Stimulated activated CD4-positive, alpha-beta T cell treated with anti-CD3 and anti-CD28 coated beads, Interleukin-12 subunit alpha, Interleukin-12 subunit beta, amount 100 ng/mL, for 48 hours (primary cell): ENCODE data around the gene HOXB9.
A peak's percentile ranks its signal among the peaks of the same experiment; 100 is the strongest.

ENCODE experiments used
- DNase-seq, 3 donors: peaks; one replicate each; pipeline ENCODE4 v3.0.0-alpha.2; 2020; ENCODE audit warnings: low read depth in 2 of 3, low spot score in 1 of 3

Gene HOXB9

DNA sequence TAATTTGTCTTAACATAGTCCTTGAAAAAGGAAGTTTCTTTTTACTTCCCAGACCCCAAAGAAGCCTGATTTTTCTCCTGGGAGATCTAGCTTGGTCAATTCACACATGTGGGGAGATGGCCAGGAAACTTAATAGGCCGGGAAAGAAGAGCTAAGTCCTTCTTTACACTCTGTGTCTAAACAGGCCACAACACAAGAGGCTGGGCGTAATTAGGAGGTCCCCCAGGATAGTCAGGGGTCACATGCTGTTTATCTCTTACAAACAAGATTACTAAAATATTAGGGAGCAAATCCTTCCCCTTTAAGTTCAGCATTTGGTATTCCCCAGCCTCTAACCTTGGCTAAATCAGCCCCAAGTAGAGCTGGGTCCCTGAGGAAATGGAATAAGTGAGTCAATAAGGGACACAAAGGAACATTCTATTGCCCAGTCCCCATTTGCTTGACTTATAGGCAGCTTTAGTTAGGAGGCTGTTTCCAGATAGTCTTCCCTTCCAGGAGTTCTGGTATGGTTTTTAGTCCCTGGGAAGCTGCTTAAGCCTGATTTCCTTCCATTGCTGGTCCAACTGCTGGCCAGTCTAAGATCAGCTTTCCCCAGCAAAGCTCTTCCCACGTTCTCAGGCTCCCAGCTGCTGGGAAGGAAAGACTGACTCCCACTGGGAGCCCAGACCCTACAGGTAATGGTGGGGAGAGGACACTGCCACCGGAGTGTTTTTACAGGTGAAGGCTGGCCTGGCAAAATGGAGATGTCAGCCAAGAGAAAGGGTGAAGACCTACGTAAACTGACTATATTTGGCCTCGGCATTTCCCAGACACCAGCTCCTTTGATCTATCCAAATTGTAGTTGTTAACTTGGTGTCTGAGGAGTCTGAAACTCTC lies 14.1 kb upstream of the HOXB9 start:
- DNase-seq: no peak

DNA sequence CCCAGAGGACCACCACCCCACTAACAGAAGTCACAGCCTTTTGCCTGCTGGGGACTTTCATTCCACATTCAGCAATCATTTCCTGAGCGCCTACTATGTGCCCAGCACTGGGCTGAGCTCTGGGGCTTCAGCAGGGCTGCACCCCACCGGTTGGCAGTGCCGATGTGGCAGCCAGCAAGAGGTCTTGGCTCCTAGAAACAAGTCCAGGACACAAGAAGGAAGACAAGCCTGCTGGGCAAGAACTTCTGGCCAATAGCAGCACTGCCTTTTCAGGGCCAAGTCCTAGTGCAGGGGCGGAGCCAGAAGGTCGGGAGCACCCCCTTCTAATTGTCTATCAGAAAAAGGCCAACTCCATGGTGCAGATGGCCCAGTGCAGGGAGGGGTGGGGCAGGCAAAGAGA lies 13.0 kb upstream of the HOXB9 start:
- no peak for DNase-seq

DNA sequence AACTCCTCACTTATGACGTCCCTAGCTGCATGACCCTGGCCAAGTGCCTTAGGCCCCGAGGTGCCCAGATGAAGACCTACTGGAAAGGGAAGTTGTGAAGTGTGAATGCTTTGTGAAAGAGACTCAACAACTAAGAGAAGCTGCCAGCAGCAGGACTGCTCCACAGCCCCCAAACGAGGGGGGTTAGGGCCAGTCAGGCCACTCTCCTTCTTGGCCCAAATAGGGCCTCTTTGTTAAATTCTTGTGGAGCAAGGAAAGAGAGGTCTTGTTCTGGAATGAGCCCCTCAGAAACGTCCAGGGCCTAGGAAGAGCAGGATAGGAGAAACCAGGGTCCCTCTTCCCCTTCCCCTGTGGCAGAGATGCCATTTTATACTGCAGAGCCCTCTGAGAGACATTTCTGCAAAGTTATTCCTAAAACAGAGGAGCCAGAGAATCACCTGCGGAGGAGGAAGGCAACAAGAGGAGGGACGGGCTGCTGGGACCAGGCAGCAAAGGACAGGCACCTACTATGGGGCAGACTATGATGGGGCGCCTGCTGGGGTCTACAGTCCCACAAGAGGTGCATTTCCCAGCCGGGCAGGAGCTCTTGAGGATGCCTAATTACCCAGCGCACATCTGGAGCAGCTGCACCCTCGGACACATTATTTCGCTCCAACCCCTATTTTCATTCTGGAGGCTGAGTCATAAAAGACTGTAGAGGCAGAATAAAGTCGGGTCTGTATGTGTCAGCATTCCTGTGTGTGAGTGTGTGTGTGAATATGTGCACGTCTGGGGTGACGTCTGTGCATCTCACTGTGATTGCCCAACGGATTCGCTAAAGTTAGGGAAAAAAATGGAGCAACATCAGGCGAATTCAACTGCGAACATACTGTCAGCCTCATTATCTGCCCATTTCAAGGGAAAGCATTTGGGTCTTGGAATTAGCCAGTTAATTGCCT lies 11.4 kb upstream of the HOXB9 start:
- no peak for DNase-seq

DNA sequence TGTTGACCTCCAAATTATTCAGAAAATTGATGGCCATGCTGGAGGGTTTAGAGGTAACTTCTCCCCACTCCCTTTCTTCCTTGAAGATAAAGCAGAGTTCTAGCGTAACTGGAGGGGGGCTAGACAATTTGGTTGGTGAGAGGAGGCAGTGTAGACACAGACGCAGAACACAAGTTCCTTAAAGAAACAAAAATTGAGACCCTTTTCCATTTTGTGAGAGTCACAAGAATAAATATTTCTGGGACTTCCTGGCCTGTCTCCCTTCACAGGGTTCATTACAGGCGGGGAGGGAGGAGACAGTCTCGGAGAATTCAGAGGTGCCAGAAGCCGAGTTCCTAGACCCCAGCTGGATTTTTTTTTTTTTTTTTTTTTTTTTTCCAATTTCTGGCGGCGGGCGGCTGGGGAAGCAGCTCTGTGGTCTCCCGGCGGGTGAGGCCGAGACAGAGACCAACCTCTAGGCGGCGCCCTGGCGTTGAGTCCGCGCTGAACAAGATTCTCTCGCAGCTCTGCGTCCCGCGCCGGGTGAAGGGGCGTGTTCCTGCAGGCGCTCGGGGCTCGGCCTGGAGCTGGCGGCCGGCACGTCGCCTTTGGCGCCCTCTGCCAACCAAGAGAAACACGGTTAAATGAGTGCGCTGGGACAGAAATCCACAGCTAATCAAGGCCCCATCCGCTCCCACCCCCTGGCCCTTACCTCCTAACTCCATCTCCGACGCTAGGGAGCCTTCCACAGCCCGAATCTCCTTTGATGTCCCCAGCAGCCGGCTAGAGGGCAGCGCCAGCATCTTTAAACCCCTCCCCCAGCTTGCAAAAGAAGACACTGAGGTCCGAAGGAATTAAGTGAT lies 10.2 kb upstream of the HOXB9 start:
- peak; percentile 66 to 78 (median 75) for DNase-seq

DNA sequence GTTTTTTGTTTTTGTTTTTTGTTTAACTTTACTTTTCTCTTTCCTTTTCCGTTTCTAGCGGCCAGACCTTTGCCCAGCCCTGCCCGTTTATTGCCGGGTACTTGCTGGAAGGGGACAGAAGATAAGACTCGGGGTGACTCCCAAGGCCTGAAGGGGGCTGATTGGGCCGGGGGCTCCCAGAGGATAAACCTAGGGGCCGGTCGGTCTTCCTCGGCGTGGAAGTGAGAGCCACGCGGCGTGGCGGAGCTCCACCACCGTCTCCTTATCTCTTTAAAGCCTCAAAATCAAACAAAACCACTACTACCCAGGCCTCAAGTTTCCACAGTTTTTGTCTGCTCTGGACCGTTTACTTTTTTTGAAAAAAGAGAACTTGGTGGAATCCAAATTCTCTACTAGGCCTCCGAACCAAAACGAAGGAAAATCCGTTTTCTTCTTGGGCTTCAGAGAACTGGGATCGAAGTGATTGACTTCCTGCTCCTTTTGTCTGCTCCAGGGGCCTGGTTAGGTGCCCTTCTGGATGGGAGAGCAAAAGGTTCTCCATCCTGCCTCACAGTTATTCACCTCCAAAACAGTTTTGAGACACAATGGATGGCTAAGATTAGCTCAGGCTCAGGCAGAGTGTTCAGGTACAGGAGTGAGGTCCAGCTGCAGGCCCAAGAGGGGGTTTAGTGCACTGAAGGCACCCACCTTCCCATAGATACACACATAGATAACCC lies 8.5 kb upstream of the HOXB9 start:
- no peak for DNase-seq

DNA sequence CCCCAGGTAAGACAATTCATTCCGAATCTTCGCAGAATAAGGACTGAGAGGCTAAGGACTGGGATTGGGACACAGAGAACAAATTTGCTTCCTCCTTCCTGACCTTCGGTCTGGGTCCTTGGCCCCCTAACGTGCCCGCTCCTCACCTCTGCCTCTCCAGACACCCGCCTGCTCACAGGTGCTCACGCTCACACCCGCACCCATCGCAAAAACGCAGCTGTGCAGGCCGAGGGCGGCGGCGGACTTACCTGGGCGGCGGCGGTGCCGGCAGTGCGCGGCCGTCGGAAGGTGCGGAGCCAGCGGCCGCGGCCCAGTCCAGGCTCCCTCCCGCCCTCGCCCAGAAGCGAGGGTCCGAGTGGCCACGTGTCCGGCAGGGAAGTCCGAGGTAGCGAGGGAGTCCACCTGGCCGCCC lies 7.1 kb upstream of the HOXB9 start:
- no peak for DNase-seq

DNA sequence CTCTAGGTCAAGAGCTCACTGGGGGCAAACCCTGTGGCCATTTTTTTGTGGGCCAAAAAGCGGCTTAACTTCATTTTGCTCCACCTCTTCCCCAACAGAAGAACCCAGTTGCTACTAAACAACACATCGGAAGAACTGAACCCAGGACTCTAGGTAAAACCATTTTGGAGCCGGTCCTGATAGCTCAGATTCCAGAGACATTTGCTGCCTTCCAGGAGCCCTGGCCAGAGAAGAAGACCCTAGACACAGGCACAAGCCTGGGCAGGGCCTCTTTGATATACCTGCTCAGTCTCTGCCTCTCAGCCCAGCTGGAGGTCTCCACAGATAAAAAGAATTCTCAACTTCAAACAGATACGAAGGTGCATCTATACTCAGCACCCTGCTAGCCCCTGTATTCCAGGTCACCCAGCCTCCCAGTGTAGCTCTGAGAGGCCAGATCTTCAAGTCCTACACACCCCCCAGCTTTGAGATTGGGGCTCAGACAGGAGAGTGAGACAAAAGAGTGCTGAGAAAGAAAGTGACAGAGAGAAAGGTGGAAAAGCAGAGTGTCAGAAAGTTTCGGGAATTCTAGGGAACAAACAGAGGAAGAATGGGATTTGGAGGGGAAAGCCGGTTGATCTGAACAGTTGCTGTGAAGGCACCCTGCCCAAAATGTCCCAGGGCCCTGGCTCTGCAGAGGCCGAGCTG lies 6.6 kb upstream of the HOXB9 start:
- no peak for DNase-seq

DNA sequence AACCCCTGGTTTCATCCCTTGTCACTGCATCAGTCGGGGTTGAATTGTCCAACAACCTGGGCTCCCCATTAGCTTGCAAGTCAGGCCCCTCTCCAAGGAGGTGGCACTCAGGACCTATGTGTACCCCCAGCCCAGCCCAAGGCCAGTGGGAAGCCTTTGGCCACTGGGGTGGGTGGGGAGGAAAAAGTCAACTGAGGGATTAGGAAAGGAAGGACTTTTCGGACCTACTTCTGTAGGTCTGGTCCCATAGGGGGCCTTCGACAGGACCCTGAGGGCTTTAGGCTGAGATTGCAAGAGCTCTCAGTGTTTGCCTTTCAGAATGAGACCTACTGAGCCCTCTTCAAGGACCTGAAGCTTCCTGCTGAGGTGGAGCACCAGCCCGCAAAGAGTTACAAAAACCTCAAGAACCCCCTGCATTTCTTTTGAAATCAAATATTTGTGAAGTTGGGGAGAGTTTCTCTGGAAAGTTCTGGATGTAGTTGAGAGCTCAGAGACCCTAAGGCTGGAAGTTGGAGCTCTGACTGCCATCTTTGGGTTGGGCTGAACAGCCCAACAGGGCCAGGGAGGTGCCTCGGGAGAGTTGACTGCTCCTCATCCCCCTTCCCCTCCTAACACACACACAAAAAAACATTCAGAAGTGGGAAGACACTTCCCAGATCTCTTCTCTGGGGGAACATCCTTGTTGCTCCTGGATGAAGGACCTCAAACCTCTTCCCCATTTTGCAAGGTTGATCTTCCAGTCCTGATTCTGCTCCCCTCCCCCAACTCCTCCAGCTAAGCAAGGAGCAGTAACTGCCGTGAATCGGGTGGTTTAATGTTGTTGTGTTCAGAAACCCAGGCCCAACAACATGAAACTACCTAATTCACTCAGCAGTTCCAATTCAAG lies 5.8 kb upstream of the HOXB9 start:
- DNase-seq: no peak

DNA sequence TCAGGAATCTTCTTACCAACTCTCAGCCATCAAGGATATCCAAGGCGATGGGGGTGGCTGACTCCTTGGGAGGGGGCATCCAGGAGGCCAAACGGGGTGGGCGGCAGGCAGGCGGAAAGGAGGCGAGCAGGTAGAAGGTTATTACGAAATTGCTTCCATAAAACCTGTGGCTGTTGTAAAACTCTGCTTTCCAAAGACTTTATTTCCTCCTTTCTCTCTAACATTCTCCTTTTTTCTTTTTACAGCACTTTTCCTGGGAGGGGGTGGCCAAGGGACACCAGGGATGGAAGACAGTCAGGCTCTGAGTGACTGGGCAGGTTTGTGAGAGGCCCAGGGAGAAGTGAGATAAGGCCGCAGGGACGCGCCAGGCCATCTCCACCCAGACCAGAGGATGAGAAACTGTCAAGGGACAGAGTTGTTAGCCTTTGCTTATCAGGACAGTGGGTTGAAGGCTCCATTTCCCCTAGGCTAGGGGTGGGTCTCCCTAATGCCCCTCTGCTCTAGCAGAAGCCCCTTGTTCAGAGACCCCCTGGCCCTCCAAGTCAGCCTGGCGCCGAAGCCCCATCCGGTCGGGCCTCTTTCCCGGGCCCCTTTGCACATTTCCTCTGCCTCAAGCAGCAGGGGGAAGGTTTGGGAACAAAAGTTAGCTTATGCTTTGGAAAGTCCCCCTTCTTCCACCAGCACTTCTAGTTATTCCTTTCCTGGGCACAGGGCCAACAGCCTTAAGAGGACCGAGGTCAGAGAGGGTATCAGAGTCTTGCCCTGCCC lies 5.0 kb upstream of the HOXB9 start:
- DNase-seq: no peak

DNA sequence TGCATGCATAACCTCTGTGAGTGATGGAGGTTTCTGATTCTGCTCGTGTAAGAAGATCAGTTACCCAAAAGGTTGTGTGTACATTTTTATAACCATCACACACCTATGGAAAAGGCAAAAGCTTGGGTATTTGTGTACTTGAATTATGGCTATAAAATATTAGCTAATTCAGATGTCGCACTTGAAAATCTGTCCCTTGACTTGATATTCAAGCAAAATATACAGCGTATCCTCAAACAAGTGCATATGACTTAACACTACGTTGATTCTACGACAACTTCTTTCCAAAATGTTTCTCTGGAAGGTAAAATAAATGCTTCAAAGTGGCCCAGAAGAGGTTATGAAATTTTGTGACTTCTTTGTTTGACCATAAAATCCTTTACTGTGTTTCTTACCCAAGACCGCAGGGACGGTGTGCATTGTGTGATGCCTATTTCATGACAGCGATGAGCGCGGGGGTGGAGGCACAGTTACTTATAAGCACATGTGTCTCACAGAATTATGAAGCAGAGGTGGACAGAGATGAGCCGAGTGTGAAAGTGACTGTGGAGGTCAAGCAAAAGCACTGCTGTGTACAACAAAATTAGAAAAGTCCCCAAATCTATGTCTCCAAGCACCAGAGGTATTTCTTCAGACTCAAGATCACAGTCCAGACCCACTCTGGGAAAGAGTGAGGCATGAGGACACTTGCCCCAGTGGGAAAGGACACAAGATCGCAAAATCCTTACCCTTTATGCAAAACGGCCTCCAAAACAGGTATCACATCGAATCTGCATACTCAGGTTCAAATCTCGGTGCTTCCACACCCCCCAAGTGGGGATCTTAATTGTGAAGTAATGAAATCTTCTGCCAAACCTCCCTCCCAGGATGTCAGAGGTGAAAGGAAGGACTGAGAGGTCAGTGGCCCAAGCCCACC lies 4.1 kb upstream of the HOXB9 start:
- DNase-seq: no peak

DNA sequence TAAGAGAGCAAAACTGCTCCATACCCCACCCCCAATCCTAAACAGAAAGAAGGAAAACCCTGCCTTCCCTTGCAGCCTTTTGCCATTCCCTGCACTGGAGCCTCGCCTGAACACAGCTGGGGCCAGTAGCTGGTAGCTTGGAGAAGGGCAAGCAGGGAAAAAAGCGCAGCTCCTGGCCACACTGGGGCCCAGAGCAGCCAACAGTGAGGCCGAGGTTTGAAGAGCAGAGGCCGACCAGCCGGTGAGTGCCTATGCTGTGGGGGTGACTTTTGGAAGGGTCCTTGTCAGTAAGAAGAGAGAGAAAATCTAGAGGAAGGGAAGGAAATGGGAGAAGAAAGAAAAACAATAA lies 3.2 kb upstream of the HOXB9 start:
- DNase-seq: no peak

DNA sequence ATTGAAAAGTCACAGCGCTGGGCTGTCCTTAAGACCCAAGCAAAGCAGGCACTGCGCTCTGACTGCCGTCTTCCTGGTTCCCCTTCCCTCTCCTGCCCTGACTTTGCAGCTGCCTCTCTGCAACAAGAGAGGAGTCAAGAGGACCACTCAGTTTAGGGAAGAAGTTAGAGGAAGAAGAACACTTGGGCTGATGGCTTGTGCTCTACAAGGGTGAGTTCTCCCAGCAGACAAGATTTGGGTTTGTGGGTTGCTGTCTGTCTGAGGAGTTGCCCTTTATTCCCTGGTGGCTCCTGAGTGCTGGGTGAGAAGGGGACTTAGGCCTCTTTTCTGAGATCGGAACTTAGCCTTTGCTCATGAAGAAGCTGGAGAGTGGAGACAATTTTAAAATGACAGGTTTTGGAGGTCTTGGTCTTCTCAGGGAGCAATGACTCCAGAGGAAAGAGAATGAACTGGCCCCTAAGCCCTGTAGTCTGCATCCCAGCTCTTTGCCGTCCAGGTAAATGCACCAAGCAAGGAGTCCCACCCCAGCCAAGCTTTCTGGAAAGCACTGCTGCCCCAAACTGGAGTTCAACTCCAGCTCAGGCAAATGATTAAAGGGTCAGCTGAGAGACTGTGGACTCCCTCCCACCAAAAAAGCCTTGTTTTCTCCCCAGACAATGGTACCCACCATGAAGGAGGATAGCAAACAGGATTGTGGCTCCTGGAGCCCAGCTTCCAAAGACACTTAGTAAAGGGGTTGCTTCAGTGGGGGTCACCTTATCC lies 2.7 kb upstream of the HOXB9 start:
- no peak for DNase-seq

DNA sequence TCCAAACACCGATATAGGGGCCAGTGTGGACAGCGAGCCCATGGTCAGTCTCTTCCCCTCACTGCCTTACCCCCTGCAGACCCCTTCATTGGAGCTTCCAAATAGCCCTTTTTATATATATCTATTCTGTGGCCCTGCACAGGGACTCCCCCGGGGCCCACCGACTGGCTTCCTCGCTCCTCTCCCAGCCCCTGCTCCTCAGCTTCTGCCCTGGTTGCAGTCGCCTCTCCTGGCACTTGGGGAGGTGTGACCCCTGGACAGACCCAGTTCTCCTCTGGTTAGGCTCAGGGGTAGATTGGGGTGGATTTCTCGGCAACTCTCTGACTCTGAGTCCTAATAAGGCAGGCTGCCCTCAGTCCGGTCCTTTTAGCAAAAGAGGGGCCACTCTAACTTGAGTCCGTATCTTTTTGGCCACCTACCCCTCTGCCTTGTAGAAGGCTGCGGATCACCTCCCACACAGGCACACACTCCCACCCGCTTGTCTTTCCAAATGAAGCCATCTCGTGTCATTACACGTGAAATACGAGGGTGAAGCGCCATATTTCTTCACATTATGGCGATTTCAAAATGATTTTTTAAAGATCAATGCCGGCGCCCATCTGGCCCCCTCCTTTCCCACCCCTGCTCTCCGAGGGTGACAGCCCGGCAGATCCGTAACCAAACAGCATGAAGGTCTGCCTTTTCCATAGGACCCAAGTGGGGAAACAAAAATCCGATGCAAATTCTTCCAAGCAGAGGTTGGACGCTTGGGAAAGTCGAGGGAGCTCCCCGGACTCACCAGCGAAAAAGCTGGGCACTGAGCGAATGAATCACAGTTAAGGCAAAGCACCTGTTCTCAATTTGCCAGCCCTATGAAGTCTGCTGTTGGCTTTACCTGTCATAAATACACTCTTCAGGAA lies 1.7 kb upstream of the HOXB9 start:
- no peak for DNase-seq

DNA sequence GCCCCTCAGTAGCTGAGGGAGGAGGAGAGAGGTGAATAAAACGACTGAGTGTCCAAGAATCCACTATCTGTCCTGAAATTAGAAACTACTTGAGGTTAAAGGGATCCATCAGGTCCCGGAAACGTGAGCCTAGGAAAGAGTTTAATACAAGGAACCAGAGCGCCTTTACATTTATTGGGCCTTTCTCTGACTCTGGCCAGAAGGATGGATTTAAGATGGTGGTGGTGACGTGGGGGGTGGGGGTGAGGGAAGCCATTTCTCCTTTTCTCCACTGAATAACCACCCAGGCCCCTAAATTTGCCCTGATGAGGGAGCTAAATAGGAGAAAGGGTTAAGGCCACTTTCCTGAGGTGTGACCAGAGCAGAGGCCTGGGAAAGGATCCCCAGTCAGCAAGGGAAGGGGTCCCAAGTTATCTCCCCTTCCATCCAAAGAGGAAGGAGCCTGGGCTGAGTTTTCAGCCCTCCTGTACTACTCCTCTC lies 1.0 kb upstream of the HOXB9 start:
- DNase-seq: no peak

DNA sequence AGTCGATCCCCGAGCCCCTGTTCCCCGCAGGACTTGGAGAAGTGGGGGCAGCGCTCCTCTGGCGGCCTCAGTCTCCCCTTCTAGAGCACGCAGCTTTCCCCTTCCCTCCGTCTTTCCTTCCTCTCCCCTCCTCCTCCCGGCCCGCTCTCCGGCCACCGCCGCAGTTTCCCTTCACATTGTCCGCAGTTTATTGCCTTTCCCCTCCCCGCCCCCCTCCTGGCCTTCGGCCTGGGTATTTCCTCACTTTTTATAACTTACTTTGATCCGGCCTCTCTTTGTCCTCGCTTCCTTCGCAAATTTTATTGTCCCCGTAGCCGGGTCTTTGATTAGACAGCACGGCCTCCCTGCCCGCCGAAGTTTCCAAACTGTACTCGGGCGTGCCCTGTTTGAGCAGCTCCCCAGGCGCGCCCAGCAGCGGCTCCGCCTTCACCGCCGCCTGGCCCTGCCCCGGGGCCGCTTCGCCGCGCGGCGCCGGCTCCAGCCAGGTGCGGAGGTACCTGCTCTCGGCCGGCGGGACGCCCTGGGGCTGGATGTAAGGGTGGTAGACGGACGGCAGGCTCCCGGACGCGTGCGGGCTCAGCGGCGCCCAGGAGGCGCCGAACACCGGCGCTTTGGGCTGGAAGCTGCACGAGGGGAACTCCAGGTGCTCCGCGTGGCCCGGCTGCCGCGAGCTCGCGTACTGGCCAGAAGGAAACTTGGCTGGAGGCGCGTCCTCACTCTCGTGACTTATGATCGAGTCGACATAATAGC lies 488 bp downstream of the HOXB9 start:
- no peak for DNase-seq
